ENCODE data around the gene E2F2.
A peak's percentile ranks its signal among the peaks of the same experiment; 100 is the strongest.
"Not testable (repeated sequence)": the region's sequence is repeated elsewhere in the genome, so short reads cannot be mapped to it uniquely, and the experiment has no call there.

The E2F2 gene

GRCh38 chr1:23544444-23545389, 13.7 kb upstream of the E2F2 start:
- peak; percentile 82 for TF ChIP-seq CTCF (IDR thresholded peaks at IDR 0.05; ENCODE audit: low read depth, low read length)
- Histone ChIP-seq H3K9me3 (no peaks in the 10 kb centered on the region), H3K27me3 (no peaks in the 10 kb centered on the region), H3K4me3 (ENCODE audit: low read depth, low read length) (no peak overlapping the region), H3K36me3 (no peaks in the 10 kb centered on the region), H3K4me1 (peaks cover 5% of the 10 kb centered on the region)
- DNase-seq, result peak; percentile 65

- no peaks in the 10 kb centered on the region for H3K27me3 ChIP-seq
- TF ChIP-seq CTCF (IDR thresholded peaks at IDR 0.05; ENCODE audit: low read depth, low read length), result no peak
- H3K4me3 ChIP-seq (ENCODE audit: low read depth, low read length), result no peak overlapping the region
- H3K36me3 ChIP-seq, result no peaks in the 10 kb centered on the region
- H3K4me1 ChIP-seq, result peaks cover 5% of the 10 kb centered on the region
- H3K9me3 ChIP-seq, result no peaks in the 10 kb centered on the region
- no peak for DNase-seq
These were observed 12.8 kb upstream of the E2F2 start for GRCh38 chr1:23543707-23544443.

- DNase-seq; H3K4me3 ChIP-seq (ENCODE audit: low read depth, low read length); H3K4me1 ChIP-seq; H3K9me3 ChIP-seq; H3K36me3 ChIP-seq; H3K27me3 ChIP-seq: not testable (repeated sequence)
These were observed 11.9 kb upstream of the E2F2 start for GRCh38 chr1:23542940-23543339.

- H3K36me3 ChIP-seq, result no peaks in the 10 kb centered on the region
- H3K9me3 ChIP-seq, result no peaks in the 10 kb centered on the region
- peak; percentile 78 for DNase-seq
- peak; percentile 83 for TF ChIP-seq CTCF (IDR thresholded peaks at IDR 0.05; ENCODE audit: low read depth, low read length)
- peak overlapping the region; percentile 24 for H3K4me3 ChIP-seq (ENCODE audit: low read depth, low read length)
- no peaks in the 10 kb centered on the region for H3K4me1 ChIP-seq
- no peaks in the 10 kb centered on the region for H3K27me3 ChIP-seq
These were observed 8.7 kb upstream of the E2F2 start for GRCh38 chr1:23539698-23540266.

- no peak overlapping the region for H3K4me3 ChIP-seq (ENCODE audit: low read depth, low read length)
- no peak for TF ChIP-seq CTCF (IDR thresholded peaks at IDR 0.05; ENCODE audit: low read depth, low read length)
- no peaks in the 10 kb centered on the region for H3K9me3 ChIP-seq
- H3K4me1 ChIP-seq, result no peaks in the 10 kb centered on the region
- no peak for DNase-seq
- no peaks in the 10 kb centered on the region for H3K36me3 ChIP-seq
- no peaks in the 10 kb centered on the region for H3K27me3 ChIP-seq
These were observed 6.4 kb upstream of the E2F2 start for GRCh38 chr1:23537296-23537973.
